IPS-20b (cell line): ENCODE data around the gene IFT57.
A peak's percentile ranks its signal among the peaks of the same experiment; 100 is the strongest.

Experiments used
- H3K27ac ChIP-seq: one replicate; pipeline ENCODE4 v1.5.1; 2013; ENCODE audit warnings: low read length
- H3K27me3 ChIP-seq: 2 replicates; pipeline ENCODE4 v1.6.1; 2013; ENCODE audit warnings: mild to moderate bottlenecking, low read length, inconsistent platforms; ENCODE audit not compliant: insufficient read depth
- H3K36me3 ChIP-seq: 2 replicates; pipeline ENCODE4 v1.6.1; 2013; ENCODE audit warnings: low read depth, mild to moderate bottlenecking, inconsistent platforms, low read length, moderate library complexity; ENCODE audit not compliant: insufficient read depth
- H3K4me1 ChIP-seq: 2 replicates; pipeline ENCODE4 v1.6.1; 2013; ENCODE audit warnings: mild to moderate bottlenecking, control low read depth, inconsistent platforms, low read length, moderate library complexity; ENCODE audit not compliant: insufficient read depth
- H3K4me3 ChIP-seq: 2 replicates; pipeline ENCODE4 v1.5.1; 2013; ENCODE audit warnings: mild to moderate bottlenecking, low read length, inconsistent platforms
- H3K9ac ChIP-seq: 2 replicates; pipeline ENCODE4 v1.6.1; 2013; ENCODE audit warnings: low read depth, mild to moderate bottlenecking, inconsistent platforms, low read length, moderate library complexity
- H3K9me3 ChIP-seq: 2 replicates; pipeline ENCODE4 v1.6.1; 2013; ENCODE audit warnings: mild to moderate bottlenecking, low read depth, low read length, inconsistent platforms; ENCODE audit not compliant: insufficient read depth

Gene IFT57

GRCh38 chr3:108241146-108241545 is 18.9 kb upstream of the IFT57 start:
- Histone ChIP-seq H3K27me3 (no peaks in the 10 kb centered on the region), H3K4me3 (no peak overlapping the region), H3K9ac (no peak overlapping the region), H3K4me1 (no peaks in the 10 kb centered on the region), H3K9me3 (peaks cover 6% of the 10 kb centered on the region; the same call in 1 of the 2 replicates), H3K27ac (no peak overlapping the region), H3K36me3 (no peaks in the 10 kb centered on the region)

GRCh38 chr3:108239082-108239481 is 16.9 kb upstream of the IFT57 start:
- Histone ChIP-seq H3K4me1 (no peaks in the 10 kb centered on the region), H3K36me3 (no peaks in the 10 kb centered on the region), H3K27me3 (no peaks in the 10 kb centered on the region), H3K9ac (no peak overlapping the region), H3K27ac (no peak overlapping the region), H3K9me3 (no peaks in the 10 kb centered on the region), H3K4me3 (no peak overlapping the region)

- Histone ChIP-seq H3K27me3 (no peaks in the 10 kb centered on the region), H3K4me1 (no peaks in the 10 kb centered on the region), H3K27ac (no peak overlapping the region), H3K9ac (no peak overlapping the region), H3K36me3 (no peaks in the 10 kb centered on the region), H3K9me3 (no peaks in the 10 kb centered on the region), H3K4me3 (no peak overlapping the region)
These were observed 13.1 kb upstream of the IFT57 start for GRCh38 chr3:108235290-108235689.

GRCh38 chr3:108234387-108234957 is 12.2 kb upstream of the IFT57 start:
- Histone ChIP-seq H3K27me3 (no peaks in the 10 kb centered on the region), H3K9me3 (no peaks in the 10 kb centered on the region), H3K9ac (no peak overlapping the region), H3K4me1 (no peaks in the 10 kb centered on the region), H3K4me3 (no peak overlapping the region), H3K36me3 (no peaks in the 10 kb centered on the region), H3K27ac (no peak overlapping the region)

GRCh38 chr3:108228286-108228685 is 6.1 kb upstream of the IFT57 start:
- H3K36me3 ChIP-seq, result no peaks in the 10 kb centered on the region

GRCh38 chr3:108227131-108227530 is 4.9 kb upstream of the IFT57 start:
- Histone ChIP-seq H3K27ac (no peak overlapping the region), H3K9me3 (no peaks in the 10 kb centered on the region), H3K36me3 (no peaks in the 10 kb centered on the region), H3K27me3 (peaks cover 10% of the 10 kb centered on the region; the same call in 1 of the 2 replicates), H3K9ac (no peak overlapping the region), H3K4me3 (no peak overlapping the region), H3K4me1 (no peaks in the 10 kb centered on the region; the same call in 1 of the 2 replicates)

More at GRCh38 chr3:108228286-108228685, 6.1 kb upstream of the IFT57 start:
- no peak overlapping the region for H3K27ac ChIP-seq
- no peaks in the 10 kb centered on the region for H3K9me3 ChIP-seq
- no peak overlapping the region for H3K9ac ChIP-seq
- H3K4me1 ChIP-seq, result no peaks in the 10 kb centered on the region; the same call in 1 of the 2 replicates
- H3K4me3 ChIP-seq, result no peak overlapping the region
- peaks cover 8% of the 10 kb centered on the region; the same call in 1 of the 2 replicates for H3K27me3 ChIP-seq

GRCh38 chr3:108225221-108225620 is 3.0 kb upstream of the IFT57 start:
- no peak overlapping the region for H3K9ac ChIP-seq
- no peaks in the 10 kb centered on the region for H3K9me3 ChIP-seq
- no peak overlapping the region for H3K27ac ChIP-seq
- H3K36me3 ChIP-seq, result no peaks in the 10 kb centered on the region
- H3K4me1 ChIP-seq, result peaks cover 5% of the 10 kb centered on the region; the same call in 1 of the 2 replicates
- H3K27me3 ChIP-seq, result peaks cover 10% of the 10 kb centered on the region; the same call in 1 of the 2 replicates
- H3K4me3 ChIP-seq, result no peak overlapping the region

- Histone ChIP-seq H3K27ac (no peak overlapping the region), H3K36me3 (no peaks in the 10 kb centered on the region), H3K27me3 (peaks cover 10% of the 10 kb centered on the region; the same call in 1 of the 2 replicates), H3K9me3 (no peaks in the 10 kb centered on the region), H3K4me1 (peaks cover 5% of the 10 kb centered on the region; the same call in 1 of the 2 replicates), H3K4me3 (no peak overlapping the region), H3K9ac (no peak overlapping the region)
These were observed 1.7 kb upstream of the IFT57 start for GRCh38 chr3:108223928-108224327.

- H3K9ac ChIP-seq, result peak overlapping the region; percentile 78; the same call in 1 of the 2 replicates
- no peaks in the 10 kb centered on the region for H3K36me3 ChIP-seq
- peak overlapping the region; percentile 94 for H3K4me3 ChIP-seq
- no peak overlapping the region for H3K27ac ChIP-seq
- H3K27me3 ChIP-seq, result peaks cover 10% of the 10 kb centered on the region; the same call in 1 of the 2 replicates
- no peaks in the 10 kb centered on the region for H3K9me3 ChIP-seq
- peaks cover 5% of the 10 kb centered on the region; the same call in 1 of the 2 replicates for H3K4me1 ChIP-seq
These were observed 785 bp upstream of the IFT57 start for GRCh38 chr3:108222853-108223565.

GRCh38 chr3:108221393-108221792 is 831 bp downstream of the IFT57 start:
- Histone ChIP-seq H3K36me3 (no peaks in the 10 kb centered on the region), H3K9ac (peak overlapping the region; percentile 81; the same call in 1 of the 2 replicates), H3K4me3 (peak overlapping the region; percentile 94), H3K27me3 (peaks cover 10% of the 10 kb centered on the region; the same call in 1 of the 2 replicates), H3K9me3 (no peaks in the 10 kb centered on the region), H3K4me1 (peaks cover 5% of the 10 kb centered on the region; the same call in 1 of the 2 replicates), H3K27ac (no peak overlapping the region)

- peaks cover 10% of the 10 kb centered on the region; the same call in 1 of the 2 replicates for H3K27me3 ChIP-seq
- no peak overlapping the region for H3K27ac ChIP-seq
- H3K9me3 ChIP-seq, result no peaks in the 10 kb centered on the region
- H3K9ac ChIP-seq, result no peak overlapping the region
- no peak overlapping the region for H3K4me3 ChIP-seq
- no peaks in the 10 kb centered on the region for H3K36me3 ChIP-seq
- peaks cover 5% of the 10 kb centered on the region; the same call in 1 of the 2 replicates for H3K4me1 ChIP-seq
These were observed 2.9 kb downstream of the IFT57 start for GRCh38 chr3:108219336-108219735.

GRCh38 chr3:108218811-108219210 is 3.4 kb downstream of the IFT57 start:
- Histone ChIP-seq H3K9me3 (no peaks in the 10 kb centered on the region), H3K4me3 (no peak overlapping the region), H3K36me3 (no peaks in the 10 kb centered on the region), H3K9ac (no peak overlapping the region), H3K27ac (no peak overlapping the region), H3K27me3 (peaks cover 6% of the 10 kb centered on the region; the same call in 1 of the 2 replicates), H3K4me1 (peaks cover 5% of the 10 kb centered on the region; the same call in 1 of the 2 replicates)
